ENCODE measurements around the gene PARM1.

- TF ChIP-seq, protein P1, sequence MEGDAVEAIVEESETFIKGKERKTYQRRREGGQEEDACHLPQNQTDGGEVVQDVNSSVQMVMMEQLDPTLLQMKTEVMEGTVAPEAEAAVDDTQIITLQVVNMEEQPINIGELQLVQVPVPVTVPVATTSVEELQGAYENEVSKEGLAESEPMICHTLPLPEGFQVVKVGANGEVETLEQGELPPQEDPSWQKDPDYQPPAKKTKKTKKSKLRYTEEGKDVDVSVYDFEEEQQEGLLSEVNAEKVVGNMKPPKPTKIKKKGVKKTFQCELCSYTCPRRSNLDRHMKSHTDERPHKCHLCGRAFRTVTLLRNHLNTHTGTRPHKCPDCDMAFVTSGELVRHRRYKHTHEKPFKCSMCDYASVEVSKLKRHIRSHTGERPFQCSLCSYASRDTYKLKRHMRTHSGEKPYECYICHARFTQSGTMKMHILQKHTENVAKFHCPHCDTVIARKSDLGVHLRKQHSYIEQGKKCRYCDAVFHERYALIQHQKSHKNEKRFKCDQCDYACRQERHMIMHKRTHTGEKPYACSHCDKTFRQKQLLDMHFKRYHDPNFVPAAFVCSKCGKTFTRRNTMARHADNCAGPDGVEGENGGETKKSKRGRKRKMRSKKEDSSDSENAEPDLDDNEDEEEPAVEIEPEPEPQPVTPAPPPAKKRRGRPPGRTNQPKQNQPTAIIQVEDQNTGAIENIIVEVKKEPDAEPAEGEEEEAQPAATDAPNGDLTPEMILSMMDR (IDR thresholded peaks at IDR 0.05; ENCODE audit: low read depth, low read length): no peak
- TF ChIP-seq EZH2phosphoT487 (IDR thresholded peaks at IDR 0.05; ENCODE audit: low read depth): no peak
Measured at GRCh38 chr4:74904509-74905065, 28.3 kb upstream of the PARM1 start.

Measured in OCI-LY3 (cell line).